COLO668 (cell line): ENCODE results near the gene SNRPD2.
"Not testable (repeated sequence)": the region's sequence is repeated elsewhere in the genome, so short reads cannot be mapped to it uniquely, and the experiment has no call there.

Experiments
- DNase-seq: peaks from one replicate; lab custom pipeline; 2025; ENCODE audit not compliant: unreplicated experiment; lab: John Stamatoyannopoulos, UW

SNRPD2 gene

DNA sequence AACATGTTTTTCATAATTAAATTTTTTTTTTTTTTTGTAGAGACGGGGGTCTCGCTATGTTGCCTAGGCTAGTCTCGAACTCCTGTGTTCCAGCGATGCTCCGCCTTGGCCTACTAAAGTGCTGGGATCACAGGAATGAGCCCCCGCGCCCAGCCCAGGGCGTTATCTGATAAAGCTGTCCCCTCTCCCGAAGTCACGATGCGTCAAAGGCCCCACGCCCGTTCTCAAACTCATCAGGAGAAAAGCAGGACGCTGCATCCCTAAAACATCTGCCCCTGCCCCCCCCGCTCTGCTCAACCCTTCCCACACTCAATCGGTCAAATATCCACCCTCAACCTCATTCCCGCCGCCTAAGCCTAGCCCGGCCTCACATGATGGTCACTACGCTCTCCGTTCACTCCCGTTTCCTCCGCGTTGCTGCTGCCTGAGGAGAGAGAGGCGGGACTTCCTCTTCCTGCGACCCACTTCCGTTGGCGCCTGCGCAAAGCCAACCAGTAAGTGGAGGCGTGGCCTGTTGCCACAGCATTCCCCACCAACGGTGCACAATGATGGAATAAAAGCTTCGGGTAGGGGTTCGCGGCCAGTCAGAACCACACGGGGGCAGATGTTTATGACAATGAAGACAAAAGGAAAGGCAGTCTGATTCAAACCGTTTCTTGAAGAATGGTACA lies at the start of gene SNRPD2:
Gene SNRPD2, minus strand, starts transcription at position 438 of the 671 bp plus-strand sequence. Its CDS starts 65 bp downstream, at position 373.
- DNase-seq: peak; percentile 94

DNA sequence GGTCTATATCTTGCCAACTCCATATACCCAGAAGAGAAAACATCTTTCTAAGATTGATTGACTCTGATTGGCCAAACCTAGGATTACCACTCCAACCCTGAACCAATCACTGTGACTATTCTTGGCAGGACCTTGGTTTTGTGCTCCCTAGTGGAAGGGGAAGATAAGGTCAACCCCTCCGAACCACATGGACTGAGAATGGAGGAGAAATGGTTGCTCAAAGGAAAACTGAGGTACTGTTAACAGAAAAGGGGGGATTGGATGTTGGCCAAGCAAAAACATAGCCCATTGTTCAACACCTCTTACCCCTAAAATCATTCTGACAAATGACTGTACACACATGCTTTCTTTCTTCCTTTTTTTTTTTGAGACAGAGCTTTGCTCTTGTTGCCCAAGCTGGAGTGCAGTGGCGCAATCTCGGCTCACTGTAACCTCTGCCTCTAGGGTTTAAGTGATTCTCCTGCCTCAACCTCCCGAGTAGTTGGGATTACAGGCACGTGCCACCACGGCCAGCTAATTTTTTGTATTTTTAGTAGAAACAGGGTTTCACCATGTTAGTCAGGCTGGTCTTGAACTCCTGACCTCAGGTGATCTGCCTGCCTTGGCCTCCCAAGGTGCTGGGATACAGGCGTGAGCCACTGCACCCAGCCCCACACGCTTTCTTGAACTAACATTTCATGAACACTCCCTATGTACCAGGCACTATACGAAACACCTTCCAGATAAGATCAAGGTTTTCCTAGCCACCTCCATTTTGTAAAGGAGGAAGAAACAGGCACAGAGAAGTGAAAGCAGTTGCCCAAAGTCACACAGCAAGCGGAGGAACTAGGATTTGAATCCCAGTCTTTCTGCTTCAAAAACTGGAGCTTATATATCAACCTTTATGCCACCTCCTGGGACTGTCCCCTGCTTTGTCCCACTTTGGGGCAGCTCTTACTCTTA lies 48.0 kb upstream of the SNRPD2 start:
- DNase-seq: no peak

DNA sequence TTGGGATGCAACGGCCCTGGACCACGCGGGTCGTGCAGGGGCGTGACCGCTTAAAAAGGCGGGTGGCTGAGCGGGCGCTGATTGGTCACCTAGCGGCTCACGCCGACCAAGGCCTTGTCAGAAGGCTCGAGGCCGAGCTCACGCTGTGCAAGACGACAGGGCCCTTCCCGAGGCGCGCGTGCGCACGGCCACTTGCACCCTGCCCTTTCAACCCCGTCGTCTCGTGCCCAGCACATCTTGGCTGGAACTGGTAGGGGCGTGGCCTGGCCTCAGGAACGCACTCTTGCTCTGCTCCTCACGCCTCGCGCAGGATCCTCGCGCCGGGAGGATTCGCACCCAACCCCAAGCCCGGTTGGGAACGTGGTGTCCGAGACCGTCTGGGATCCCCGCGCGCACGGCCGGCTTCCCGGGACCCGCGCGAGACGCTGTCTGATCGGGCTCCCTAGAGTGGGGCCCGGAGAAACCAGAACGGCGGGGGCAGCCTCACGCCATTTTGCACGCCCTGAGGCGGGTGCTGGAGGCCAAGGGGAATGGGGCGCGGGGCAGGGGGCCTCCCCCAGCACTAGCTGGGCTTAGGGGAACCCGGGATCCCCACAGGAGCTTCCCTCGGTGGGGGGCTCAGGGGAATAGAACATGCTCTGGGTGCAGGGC lies 41.5 kb upstream of the SNRPD2 start, which contains the start of gene MEIOSIN:
Gene MEIOSIN, plus strand, starts transcription at position 280 of the 651 bp plus-strand sequence. CDS start 1,938 bp downstream, outside the sequence.
- no peak for DNase-seq

DNA sequence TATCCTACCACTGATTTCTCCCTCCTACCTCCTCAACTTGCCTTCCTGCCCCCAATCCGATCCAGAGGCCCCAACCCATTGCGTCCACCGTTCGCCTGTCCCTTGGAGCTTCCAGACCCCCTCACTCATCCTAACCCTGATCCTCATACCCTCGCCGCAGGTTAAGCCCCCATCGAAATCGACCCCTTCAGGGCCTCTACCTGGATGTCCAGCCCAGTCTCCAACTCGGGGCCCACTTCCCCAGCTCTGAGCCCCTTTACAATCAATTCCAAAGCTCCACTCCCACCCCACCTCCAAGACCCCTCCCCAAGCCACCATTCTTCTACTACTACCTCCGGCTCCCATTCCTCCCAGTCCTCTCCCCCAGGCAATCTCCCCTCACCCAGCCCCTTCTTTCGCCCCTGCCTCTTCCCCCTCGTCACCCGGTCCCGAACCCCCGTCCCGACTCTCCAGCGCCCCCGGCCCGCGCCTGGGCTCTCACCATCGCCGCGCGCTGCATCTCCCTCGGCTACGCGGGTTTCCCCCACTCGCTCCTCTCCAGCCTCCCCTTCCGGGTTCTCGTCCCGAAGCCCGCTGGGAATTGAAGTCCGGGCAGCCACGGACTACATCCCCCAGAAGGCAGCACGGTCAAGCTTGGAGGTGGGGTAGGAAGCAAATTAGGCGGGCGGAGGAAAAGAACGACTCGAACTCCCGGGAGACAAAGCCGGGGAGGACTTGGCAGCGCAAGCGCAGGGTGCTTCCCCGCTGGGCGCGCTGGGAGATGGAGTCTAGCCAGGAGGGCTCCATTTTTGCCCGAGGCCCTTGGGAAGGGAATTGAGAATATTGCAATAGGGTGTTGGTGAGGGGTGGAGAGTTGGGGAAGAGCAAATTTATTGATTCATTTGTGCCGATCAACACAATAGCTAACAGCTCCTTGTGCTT lies 38.9 kb upstream of the SNRPD2 start, which contains the start of gene FBXO46:
Gene FBXO46, minus strand, starts transcription at position 529 of the 921 bp plus-strand sequence. CDS start 17,401 bp downstream, outside the sequence.
- DNase-seq: peak; percentile 97

DNA sequence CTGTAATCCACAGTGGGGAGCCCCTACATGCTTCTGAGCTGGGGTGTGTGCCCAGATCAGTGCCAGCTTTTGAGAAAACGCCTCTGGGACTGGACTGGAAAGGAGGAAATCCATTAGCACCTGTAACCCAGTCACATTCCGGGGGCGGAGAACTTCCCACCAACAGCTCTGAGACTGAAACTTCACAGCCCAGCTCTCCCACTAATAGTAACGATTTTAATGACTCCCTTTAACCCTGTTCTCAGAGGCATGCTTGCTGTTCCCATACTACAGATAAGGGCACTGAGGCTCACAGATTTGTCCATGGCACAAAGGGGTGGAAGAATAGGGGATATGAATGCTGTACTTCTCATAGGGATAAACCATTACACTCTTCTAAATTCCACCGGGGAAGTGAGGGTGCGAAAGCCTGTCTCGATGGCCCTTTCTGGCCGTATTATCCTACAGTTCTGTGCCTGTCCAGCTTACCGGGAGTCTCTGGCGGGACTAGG lies 38.1 kb upstream of the SNRPD2 start:
- no peak for DNase-seq

DNA sequence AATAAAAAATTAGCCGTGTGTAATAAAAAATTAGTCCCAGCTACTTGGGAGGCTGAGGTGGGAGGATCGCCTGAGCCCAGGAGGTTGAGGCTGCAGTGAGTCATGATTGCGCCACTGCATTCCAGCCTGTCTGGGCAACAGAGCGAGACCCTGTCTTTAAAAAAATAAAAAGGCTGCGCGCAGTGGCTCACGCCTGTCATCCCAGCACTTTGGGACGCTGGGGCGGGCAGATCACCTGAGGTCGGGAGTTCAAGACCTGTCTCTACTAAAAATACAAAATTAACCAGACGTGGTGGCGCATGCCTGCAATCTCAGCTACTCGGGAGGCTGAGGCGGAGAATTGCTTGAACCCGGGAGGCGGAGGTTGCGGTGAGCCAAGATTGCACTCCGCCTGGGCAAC lies 36.9 kb upstream of the SNRPD2 start:
- DNase-seq: not testable (repeated sequence)

DNA sequence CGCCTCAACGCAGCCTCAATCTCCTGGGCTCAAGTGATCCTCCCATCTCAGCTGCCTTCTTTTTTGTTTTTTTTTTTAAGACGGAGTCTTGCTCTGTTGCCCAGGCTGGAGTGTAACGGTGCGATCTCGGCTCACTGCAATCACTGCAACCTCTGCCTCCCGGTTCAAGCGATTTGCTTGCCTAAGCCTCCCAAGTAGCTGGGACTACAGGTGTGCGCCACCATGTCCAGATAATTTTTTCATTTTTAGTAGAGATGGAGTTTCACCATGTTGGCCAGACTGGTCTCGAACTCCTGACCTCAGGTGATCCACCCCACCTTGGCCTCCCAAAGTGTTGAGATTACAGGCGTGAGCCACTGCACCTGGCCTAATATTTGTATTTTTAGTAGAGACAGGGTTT lies 28.3 kb upstream of the SNRPD2 start:
- not testable (repeated sequence) for DNase-seq

DNA sequence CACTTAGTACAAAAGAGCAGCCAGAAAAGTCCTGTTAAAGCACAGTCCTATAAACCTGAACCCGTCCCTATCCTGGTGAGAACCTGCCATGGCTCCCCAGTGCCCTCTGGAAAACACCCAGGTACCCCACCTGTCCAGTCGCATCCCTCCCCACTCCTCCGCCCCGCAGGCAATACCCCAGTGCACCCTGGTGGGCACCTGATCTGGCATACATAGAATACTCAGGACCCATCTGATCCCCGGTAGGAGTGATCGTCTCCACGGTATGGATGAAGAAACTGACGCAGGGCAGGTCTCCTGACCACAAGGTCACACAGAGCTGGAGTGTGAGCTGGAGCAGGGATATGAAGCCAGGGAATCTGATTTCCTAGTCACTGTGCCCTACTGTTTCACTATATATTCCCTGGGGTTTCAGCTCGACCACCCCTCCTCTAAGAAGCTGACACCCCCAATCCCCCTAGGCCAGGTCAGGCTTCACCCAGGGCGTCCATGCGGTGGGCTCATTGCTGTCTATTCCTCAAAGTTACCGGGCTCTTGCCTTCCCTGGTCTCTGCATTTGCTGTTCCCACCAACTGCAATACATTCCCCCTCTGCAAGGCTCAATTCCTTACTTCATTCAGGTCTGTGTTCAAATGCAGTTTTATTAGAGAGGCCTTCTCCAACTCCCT lies 26.4 kb upstream of the SNRPD2 start:
- DNase-seq: no peak

DNA sequence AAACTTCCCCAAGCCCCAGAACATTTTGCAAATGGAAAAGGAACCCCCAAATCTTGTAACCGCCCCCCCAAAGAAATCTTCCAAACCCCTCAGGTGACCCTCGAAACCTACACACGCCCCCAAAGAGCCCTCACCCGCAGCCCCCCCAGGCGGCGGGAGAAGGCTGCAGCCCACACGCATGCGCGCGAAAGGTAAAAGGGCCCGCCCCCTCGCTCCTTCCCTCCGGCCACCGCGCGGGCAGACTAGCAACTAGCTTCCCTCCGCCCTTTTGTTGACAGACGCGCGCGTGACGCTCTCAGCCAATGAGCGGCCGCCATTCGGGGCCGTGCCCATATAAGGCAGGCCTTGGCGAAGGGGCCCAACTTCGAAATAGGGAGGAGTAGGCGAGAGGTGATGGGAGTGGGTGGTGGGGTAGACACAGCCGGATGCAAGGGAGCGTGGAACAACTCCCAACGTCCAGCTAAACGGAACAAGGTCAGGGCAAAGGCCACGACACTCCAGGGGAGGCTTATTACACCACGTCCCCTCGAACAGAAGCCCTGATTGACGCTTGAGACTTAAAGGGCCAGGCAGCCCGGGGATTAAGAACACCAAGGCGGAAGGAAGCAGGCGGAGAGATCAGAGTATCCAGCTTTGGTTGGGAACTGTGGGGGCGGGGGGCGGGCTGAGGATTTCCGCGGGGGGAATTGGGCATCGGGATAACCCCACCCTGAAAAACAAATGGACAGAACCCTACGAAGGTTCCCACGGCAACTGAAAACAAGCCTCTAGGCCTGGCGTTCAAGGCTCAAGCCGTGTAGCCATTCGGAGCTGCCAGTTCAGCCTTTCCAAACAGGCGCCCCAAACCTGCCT lies 25.6 kb upstream of the SNRPD2 start:
- peak; percentile 98 for DNase-seq

DNA sequence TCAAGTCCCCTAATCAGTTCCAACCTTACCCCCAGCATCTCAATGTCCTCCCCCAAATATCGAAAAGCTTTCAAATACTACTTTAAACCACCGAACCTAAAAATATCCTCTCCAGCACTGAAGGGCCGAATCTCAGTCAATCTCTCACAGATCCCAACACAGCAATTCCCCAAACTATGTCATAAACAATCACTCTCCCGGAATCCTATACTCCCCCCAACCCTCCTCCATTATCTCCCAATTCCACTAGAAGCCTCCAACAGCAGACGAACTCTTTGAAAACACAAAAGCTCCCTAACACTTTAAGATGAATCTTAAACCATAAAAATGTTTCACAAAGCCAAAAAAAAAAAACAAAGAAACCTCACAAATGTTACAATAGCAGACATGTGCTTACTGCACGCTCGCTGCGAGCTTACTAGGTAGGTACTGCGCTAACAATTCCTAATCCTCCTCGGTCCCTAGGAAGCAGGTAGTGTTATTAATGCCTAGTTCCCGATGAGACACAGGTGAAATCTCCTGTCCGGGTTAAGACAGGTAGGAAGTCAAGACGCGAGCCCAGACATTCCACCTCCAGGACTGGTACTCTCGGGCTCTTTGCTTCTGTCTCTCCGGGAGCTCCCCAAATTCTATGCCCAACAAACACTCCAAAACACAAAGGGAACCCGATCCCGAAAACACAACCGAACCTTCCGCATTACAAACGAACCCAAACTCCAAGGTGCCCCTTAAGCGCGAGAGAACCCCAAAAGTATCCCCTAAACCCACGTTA lies 24.8 kb upstream of the SNRPD2 start:
- peak; percentile 9 for DNase-seq

DNA sequence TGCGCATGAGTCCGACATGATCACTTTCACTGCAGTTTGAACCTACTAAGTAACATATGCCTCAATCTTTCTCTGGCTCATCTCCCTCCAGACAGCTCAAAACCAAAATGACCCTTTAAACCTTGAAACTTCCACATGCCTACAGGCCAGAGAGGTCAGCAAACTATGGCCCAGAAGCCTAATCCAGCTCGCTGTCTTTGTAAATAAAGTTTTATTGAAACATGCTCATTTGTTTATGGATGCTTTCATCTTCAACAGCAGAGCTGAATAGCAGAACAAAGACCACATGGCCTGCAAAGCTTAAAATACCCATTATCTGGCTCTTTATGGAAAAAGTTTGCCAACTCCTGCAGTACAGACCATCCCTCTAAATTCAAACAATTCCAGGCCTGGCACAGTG lies 23.4 kb upstream of the SNRPD2 start:
- no peak for DNase-seq

DNA sequence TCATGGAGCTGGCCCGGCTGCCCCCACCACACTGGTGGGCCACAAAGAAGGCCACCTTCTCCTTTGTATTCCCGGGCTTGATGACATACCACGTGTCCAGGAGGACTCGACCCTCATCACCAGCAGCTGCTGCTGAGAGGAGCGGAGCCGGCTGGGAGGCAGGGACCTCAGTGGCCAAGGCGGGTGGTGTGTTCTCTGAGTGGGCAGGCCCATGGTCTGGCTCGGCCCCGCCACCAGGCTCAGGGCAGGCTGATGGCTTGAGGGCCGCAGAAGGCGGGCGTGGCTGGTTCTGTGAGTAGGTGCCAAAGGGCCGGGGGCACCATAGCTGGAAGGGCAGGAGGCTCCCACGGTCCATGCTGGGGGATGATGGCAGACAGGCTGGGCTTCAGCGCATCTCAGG lies 21.4 kb upstream of the SNRPD2 start:
- no peak for DNase-seq

DNA sequence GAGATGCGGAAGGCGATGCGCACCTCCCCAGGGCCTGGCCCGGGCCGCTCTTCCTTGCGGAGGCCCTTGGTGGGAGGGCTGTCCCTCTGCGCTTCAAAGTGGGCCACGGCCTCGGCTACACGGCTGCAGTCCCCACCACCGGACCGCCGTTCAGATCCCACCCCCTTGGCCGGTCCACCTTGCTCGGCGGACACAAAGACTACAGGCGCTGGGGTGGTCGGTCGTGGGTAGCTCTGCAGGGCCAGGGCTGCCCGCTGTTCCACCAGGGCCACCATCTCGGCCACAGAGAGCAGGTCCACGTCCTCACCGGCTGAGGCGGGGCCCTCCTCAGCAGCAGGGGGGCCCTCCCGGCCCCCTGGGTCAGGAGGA lies 20.9 kb upstream of the SNRPD2 start:
- DNase-seq: no peak

DNA sequence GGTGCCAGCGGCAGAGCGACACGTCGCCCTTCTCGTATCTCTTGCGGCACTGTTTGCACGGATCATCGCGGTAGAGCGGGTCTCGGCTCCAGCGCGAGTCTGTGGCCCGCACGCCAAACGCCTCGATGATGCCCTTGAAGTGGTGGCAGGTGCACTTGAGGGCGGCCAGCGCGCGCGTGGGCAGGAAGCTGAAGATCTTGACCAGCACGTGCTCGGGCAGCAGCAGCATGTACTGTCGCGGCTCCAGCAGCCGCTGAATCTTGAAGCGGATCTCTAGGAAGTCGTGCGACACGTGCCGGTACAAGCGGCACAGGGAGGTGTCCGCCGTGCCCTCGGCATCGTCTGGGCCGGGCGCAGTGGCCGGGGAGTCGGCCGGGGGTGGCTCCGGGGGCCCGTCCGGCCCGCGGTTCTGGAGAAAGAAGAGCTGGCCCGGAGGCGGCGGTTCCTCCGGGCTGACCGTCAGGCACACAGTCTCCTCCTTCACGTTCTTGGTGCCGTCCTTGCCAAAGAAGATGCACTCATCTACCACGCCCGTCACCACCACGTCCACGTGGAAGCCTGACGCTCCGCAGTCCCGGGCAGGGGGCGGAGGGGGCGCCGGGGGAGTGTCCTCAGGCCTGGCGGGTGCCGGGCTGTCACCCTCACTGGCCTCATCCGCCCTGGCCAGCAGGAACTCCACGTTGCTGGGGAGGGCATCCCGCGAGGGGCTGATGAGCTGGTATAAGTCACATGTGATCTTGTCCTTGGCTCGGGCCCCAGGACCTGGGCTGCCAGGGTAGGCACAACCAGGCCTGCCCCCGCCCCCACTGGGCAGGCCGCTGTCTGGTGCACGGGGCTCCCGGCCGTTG lies 20.3 kb upstream of the SNRPD2 start:
- no peak for DNase-seq

DNA sequence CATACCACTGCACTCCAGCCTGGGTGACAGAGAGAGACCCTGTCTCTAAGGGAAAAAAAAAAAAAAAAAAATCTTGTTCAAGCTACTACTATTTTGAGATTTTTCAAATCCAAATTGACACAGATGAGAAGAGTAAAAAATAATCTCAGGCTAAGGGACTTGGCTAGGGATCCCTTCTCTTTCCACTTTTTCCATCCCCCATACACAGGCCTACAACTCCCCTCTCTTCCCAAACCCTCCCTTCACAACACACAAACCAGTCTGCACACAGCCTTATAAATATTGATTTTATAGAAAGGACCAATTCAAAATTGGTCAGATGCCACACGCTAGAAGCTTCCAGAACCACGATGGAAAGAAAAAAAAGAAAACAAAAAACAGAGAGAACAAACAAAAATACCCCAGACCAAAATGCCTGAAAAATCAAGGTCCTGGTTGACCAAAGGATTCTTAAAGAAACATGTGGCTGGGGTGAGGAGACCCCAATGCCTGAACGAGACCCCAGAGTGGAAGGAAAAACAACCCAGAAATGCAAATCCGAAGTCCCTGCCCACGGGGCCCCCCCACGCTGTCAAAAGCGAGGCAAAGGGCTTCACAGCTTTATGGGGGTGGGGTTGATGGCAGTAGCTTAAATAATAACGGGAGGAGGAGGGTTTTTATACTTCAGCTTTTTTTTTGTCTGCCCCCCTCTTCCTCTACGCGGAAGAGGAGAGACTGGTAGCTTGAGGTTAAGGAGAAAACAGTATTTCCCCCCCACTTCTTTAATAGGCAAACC lies 18.8 kb upstream of the SNRPD2 start:
- DNase-seq: no peak

DNA sequence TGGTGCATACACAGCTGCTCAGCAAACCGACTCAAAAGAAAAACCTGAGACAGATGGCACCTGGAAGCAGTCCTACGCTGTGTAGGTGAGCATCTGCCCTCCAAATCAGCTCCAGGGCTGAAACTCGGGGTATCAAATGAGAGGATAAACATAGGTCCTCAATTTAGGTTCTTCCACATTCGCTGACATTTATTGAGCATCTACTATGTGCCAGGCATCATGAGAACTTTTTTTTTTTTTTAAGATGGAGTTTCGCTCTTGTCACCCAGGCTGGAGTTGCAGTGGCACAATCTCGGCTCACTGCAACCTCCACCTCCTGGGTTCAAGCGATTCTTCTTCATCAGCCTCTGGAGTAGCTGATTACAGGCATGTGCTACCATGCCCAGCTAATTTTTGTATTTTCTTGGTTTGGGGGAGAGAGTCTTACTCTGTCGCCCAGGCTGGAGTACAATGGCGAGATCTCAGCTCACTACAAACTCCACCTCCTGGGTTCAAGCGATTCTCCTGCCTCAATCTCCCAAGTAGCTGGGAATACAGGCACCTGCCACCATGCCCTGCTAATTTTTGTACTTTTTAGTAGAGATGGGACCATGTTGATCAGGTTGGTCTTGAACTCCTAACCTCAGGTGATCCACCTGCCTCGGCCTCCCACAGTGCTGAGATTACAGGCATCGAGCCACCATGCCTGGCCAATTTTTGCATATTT lies 14.1 kb upstream of the SNRPD2 start:
- no peak for DNase-seq
